C1 segment of cervical spinal cord (tissue), 14 donors: Measurements from ENCODE around the gene KCTD11.
"Not testable (repeated sequence)": the region's sequence is repeated elsewhere in the genome, so short reads cannot be mapped to it uniquely, and the experiment has no call there.

Experiments used
- DNase-seq, 14 donors: peaks; one replicate each; lab custom pipeline; 2025; lab: John Stamatoyannopoulos, UW

KCTD11 gene

DNA sequence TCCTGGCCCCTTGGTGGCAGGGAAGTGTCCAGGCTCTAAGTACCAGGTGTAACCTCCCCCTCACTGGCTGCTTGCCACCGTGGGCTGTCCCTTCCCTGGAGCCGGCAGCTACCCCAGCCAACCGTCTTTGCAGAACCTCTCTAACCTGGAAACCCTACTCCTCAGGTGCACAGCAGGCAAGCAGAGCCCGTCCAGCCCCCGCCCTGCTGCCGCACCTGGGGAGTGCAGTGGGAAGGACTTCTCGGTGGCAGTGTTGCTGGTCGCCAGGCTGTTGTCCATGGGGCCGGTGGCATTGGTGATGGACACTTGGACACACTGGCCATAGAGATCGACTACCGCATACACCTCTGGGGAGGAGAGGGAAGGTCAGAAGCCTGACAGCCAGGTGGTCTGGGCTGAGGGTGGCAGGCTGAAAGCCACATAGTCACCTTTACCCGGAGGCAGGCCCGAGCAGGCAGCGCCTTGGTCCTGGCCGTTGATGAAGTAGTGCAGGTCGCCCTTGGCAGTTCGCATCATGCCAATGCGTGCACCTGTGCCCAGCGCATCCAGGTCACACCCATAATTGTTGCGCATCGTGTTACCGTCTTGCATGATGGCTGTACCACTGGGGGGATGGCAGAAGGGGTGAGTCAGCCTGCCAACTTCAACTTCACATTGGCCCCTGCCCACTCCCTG is 29.3 kb upstream of the KCTD11 start:
- DNase-seq = no peak

DNA sequence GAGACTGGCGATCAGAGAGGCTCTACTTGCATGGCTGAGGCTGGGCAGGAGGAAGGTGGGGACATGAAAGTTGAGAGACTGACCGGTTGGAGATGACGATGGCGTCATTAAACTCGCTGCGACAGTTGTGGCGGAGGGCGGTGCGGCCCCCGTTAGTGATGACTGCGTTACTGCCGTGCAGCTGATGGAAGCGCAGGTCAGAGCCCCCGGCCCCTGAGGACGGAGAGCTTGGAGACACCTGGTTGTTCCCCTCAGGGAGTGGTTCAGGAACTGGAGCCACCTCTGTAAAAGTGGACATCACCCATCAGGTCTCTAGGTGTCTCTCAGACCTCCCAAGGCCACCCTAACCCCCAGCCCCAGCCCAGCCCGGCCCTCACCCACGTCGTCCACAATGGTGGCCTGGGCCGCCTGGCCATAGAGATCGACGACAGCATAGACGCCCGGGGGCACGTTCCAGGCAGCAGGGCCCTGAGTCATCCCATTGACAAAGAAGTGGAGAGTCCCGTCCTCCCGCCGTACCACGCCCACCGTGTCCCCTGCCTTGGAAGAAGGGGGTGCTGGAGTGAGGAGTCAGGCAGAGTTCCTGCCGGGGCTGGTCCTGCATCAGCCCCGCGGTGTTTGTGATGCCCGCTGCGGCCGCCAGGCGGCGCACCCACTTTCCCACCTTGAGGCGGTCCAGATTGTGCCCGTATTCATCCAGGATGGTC is 28.1 kb upstream of the KCTD11 start:
- DNase-seq = peak in 2 of 14 donors; percentile 10 to 23

DNA sequence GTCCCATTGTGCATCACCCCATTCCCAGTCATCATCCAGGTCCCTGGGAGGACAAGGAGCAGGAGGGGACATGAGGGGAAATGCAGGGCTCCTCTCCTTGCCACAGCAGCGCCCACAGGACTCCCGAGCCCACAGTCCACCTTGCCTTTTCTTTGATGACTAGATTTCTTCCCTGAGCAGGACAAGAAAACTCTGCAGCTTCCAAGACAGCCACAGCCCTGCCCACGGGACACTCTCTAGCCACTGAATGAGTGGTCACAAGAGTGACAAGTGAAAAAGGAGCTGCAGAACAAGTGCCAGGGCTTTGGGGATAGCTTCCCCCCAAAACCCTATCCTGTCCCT is 27.6 kb upstream of the KCTD11 start:
- no peak for DNase-seq

DNA sequence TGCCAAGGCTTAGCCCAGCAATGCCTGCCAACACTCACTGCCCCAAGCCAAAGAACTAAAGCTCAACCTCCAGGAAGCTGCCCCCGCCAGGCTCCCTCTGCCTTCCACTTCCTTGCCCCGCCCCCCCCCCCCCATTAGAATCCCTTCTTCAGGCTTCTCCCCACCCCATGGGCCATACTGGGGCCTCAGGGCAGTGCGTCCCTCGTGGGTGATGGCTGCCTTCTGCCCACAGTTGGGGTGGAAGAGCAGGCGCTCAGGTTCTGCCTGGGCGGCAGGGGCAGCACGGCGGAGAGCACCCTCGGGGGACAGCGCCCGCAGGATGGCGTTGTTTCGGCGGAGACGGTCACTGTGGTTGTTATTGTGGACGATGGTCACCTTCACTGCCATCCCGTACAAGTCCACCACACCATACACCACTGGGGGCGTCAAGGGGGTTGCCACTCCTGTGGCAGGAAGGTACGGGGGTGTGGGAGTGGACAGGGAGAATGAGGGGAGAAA is 26.9 kb upstream of the KCTD11 start:
- no peak for DNase-seq

DNA sequence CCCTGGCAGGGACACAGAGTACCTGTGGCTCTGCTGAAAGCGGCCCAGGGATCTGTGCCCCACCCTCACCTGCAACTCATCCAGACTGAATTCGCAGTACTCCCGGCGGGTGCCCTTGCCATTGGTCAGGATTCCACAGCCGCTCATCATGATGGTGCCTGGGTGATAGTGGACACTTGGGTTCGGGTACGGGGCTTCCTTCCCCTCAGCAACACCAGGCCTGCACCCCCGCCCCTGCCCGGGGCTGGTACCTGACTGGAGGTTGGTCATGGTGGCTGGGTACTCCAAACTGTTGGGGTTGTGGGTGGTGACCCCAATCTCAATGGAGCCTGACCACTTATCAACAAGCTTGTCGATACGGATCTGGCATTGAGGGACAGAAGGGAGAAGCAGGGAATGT is 25.8 kb upstream of the KCTD11 start:
- no peak for DNase-seq

DNA sequence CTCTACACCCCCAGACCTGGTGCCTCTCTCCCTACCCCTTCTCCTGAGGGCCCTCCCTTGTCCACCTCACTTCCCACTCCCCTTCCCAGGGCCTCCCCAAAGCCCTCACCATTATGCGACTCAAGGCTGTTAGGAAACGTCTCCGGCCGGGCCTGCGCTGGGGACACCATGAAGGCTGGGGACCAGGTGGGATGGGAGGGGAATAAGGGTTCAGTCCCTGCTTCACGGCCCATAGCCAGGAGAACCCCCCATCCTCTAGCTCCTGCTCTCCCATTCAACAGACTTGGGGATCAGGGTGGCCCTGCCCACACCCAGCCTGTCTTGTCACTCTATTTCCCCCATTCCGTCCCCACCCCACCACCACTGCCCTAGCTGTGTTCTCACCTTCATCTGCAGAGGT is 24.9 kb upstream of the KCTD11 start:
- no peak for DNase-seq

DNA sequence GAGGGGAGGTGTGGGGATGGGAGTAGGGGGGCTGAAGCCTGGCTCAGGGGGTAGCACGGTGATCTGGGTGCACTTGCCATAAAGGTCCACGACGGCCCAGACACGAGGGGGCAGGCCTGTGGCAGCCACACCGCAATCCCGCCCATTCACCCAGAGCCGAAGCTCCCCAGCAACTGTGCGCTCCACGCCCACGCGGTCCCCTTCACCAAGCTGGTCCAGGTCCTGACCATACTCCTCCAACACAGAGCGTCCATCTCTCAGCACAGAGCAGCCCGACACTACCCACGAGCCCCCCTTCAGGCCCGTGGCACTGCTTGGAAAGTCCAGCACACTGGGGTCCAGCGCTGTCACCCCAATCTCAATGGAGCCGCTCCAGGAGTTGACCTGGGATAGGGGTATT is 24.5 kb upstream of the KCTD11 start:
- no peak for DNase-seq

DNA sequence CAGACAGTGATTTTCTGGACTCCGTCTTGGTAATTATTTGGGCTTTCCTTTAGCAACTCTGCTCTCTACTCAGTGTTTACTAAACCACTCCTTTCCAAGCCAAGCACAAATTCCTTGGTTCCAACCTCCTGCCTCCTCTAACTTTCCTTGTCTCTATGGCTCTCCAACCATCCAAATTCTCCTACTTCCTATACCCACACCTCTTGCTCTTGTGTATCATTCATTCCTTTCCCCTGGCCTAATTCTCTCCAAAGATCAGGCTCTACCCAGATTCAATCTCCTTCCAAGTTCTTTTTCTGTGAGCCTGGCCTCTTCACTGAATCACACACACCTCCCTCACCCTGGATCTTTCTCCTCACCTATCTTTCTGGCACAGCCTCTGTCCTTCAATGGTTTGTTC is 24.0 kb upstream of the KCTD11 start:
- DNase-seq = no peak

DNA sequence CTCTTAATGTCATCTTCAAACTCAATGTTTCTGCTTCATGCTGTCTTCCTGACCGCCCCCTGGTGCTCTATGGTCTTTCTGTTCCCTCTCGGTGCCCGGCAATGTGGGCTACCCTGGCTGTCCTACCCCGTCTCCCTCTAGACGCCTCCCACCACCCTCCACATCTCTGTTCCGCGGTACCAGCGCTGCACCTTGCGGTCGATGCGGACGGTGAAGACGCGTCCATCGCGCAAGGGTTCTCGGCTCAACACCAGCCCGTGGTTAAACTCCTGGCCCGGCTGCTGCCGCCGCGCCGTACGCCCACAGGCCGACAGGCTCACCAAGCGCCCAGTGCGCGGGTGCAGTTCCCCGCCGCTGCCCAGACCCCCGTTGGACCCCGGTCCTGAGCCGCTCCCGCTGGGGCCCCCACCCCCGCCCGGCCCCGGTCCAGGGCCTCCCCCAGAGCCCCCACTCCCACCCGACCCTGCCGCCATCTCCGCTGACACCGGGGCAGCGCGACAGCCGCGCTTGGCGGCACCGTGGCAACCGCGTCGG is 23.1 kb upstream of the KCTD11 start, which contains the start of gene NEURL4:
NEURL4 (minus strand) TSS at position 496 of the 534 bp plus-strand sequence; CDS start at position 473, 23 bp downstream.
- no peak for DNase-seq

DNA sequence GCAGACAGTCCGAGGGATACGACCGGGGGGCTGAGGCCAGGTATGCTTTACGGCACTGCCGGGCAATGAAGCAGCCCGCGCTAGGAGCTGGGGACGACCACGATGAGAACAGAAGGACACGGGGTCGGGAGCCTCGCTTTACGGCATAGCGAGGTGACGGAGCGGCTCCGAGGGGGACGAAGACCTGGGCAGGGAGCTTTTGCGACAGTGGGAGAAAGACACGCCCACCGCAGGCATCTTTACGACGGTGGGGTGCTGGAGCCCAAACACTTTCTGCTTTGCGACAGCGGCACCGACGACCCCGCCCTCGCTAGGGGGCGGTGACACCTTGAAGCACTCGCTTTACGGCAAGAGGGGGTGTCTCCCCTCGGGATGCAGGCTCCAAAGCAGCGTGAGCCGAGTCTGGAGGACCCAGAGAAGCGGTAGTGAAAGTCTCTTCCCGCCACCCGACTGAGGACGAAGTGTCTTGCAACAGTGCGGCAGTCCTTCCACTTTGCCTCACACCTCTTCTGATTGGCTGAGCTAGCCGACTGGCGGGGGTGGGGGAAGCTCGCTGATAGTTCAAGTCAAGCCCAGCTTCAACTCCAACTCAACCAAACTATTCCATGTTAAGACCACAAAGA is 22.5 kb upstream of the KCTD11 start:
- peak; percentile 89 to 99 (median 96) for DNase-seq

DNA sequence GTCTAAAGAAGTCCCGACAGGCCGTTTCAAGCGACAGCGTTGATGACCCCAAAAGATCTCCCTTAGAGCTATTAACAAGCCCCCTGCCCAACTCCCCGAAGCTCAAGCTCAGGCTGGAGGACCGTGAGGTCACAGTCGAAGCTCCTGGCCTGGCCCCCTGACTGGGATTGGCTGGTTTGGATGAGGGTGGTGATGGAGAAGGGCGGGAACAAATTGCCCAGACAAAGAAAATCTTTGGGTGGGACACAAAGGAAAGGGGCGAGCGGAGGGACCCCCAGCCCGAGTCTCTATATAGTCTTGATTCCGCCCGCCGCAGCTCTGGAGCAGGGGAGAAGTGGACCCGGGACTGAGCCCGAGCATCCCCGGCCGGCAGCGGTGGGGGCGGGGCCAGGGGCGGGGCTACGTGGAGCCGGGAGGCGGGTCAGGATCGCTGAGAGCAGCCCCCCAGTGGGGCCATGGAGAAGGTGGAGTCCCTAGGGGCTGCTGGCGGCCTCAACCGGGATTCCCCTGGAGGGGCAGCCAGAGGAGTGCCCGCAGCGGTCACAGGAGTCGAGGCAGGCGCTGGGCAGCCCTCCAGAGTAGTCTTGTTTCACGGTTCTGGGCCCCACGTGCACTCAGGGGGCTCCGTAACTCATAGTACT is 21.8 kb upstream of the KCTD11 start:
- DNase-seq = peak in 13 of 14 donors; percentile 40 to 90 (median 84)

DNA sequence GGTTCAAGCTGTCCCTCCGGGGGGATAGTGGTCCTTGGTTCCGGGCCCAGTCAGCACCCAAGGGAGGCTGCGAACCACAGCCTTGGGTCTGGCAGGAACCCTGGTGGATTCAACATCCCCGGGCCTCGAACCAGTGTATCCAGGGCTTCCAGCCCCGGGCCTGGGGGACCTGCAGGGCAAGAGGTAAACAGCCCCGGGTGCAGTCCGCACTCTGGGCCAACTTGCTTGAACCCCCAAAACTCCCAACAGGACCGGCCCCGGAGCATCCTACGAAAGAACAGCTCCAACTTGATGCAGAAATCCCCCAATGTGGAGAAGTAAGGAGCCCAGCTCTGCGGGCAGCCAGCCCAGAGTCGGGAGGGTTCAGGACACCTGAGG is 21.3 kb upstream of the KCTD11 start:
- DNase-seq = no peak

DNA sequence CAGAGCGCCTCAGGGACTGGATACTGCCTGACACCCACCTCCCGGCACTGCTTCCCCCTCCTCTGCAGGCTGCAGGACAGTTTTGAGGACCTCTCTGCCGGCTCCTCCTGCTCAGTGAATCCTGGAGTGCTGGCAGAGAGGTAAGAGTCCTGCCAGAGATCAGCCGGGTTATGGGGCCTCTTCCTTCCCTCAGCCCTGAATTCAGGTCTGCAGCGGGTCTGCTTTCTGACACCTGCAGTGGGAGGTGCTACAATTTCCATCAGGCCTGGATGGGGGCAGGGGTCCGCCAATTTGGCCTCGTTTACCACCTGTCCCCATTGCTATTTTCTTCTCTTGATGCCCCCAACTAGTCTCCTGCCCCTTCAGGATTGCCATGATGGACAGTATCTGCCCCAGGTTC is 19.9 kb upstream of the KCTD11 start:
- DNase-seq = no peak

DNA sequence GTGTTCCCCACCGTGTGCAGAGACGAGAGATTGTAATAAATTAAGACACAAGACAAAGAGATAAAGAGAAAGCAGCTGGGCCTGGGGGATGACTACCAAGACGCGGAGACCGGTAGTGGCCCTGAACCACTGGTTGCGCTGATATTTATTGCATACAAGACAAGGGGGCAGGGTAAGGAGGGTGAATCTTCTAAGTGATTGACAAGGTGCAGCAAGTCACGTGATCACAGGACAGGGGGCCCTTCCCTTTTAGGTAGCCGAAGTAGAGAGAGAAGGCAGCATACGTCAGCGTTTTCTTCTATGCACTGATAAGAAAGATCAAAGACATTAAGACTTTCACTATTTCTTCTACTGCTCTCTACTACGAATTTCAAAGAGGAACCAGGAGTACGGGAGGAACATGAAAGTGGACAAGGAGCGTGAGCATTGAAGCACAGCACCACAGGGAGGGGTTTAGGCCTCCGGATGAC is 19.3 kb upstream of the KCTD11 start:
- not testable (repeated sequence) for DNase-seq

DNA sequence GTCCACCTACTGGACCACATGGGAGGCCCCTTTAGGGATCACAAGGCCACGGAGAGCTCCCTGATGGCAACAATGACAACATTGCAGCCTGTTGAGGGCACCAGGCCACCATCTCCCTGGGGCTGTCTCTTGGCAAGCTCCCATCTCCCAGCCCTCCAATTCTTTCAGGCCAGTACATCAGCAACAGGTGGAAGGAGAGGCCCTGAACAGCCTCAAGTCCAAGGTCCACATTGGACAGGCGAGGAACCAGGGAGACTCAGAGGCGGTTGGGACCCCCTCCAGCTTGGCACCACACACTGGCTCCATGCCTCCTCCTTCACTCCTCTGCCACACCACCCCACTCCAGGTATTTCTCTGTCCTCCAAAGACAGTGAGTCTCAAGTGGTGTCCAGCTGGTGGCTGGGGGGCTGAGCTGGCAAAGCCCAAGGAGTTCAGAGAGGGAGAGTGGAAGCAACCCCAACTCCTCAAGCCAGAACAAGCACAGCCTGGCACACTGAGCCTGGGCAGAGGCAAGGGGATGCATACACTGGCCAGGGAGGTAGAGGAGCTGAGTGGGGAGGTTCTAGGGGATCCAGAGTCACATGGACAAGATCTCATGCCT is 16.9 kb upstream of the KCTD11 start:
- DNase-seq = no peak

DNA sequence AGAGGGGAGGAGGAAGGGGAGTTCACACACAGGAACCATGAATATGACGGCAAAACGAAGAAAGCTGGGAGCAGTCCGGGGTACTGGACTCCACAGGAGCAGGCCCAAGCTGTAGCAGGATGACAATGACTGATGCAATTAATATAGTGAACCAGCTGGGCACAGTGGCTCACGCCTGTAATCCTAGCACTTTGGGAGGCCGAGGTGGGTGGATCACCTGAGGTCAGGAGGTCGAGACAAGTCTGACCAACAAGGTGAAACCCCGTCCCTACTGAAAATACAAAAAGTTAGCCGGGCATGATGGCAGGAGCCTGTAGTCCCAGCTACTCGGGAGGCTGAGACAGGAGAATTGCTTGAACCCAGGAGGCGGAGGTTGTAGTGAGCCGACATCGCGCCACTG is 16.2 kb upstream of the KCTD11 start:
- DNase-seq = not testable (repeated sequence)

DNA sequence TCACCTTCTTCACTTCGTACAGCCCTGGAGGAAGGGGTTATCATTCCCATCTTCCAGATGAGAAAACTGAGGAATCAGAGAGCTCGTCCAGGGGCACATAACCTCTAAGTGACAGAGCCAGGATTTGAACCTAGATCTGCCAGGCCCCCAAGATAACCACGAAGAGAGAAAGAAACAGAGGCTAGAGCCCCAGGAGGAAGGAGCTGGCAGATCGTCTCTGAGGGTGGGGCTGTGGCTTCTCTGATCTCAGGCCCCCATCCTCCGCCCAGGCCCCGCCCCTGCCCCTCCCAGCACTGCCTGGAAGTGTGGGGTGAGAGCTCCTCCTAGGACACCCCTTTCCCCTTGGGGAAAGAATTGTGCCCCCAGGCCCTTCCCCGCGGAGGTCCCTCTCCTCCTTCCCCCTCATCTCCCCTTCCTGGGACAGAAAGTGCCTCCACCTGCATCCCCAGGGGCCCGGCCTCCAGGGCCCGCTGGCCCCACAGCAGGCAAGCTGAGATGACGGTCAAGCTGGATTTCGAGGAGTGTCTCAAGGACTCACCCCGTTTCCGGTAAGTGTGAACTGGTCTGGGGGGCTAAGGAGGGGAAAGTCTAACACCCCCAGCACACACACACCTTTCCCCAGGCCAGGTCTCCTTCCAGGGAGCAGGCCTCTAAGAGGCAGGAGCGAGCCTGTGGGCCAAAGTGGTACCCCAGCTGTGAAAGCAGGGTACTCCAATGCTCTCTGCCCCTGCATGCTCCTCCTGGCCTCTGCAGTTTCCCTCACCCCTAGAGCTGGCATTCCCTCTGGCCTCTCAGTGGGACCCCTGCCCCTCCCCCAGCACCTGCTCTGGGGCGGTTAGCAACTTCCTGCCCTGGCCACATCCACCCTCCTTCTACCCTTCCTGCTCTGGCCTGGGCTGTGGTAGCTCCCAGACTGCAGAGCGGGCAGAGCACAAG is 15.5 kb upstream of the KCTD11 start, which contains the start of gene ACAP1:
ACAP1 (plus strand) TSS at position 290 of the 936 bp plus-strand sequence; CDS start at position 496, 206 bp downstream.
- DNase-seq = no peak

DNA sequence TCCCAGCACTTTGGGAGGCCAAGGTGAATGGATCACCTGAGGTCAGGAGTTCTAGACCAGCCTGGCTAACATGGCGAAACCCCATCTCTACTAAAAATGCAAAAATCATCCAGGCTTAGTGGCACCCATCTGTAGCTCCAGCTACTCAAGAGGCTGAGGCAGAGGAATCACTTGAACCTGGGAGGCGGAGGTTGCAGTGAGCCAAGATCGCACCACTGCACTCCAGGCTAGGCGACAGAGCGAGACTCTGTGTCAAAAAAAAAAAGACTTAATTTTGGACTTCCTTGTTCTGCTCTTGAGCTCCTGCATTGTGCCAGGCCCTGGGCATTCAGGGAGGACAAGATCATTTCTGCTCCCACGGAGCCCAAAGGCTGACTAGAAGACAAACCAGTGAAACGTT is 14.4 kb upstream of the KCTD11 start:
- DNase-seq = not testable (repeated sequence)

DNA sequence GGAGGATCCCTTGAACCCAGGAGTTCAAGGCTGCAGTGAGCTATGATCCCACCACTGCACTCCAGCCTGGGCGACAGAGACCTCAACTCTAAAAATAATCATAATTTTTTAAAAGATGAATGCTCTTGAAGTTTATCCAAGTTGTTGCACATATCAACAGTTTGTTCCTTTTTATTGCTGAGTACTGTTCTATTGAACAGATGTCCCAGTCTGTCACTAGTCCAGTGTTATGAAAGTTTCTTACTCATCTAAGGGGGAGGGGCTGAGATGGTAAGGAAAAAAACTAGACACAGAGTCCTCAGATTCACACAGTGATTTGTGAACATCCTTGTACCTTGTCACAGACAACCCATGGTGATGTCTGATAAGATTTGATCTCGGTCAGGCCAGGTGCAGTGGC is 11.8 kb upstream of the KCTD11 start:
- DNase-seq = no peak

DNA sequence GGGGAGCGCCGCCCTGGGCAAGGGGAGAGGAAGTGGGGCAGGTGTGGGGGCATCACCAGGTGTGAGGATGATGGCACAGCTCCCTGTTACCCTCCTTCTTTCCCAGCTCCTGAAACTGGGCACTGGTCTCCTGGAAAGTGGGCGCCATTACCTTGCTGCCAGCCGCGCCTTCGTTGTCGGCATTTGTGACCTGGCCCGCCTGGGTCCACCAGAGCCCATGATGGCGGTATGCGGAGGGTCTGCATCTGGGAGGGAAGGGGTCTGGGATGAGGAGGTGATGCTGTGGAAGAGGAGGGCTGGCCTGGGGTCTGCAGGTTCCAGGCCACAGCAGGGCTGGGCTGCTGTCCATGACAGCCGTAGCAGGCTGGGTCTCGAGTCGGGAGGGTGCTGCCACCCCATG is 10.1 kb upstream of the KCTD11 start:
- no peak for DNase-seq
